Liver (tissue), 9 donors: ENCODE data around the gene TNFRSF12A. TPM values are rescaled to one million over a fixed set of nuclear protein-coding genes. Genes with fewer than 3 reads are reported as not detected.

Experiments
- DNase-seq: peaks from one replicate; pipeline ENCODE4 v3.0.0-alpha.2; 2017; ENCODE audit warnings: low spot score
- H3K27ac ChIP-seq, 2 donors: one replicate each; pipeline ENCODE4 v1.7.0; 2013; ENCODE audit warnings: inconsistent platforms in 2 of 2, low read length in 2 of 2, control low read depth in 1 of 2, low read depth in 1 of 2, mild to moderate bottlenecking in 1 of 2
- H3K27me3 ChIP-seq, 4 donors: one replicate each; pipeline versions ENCODE4 v1.6.1 to v1.7.0; 2013; ENCODE audit warnings: low read length in 3 of 4, inconsistent platforms in 1 of 4, mild to moderate bottlenecking in 1 of 4, moderate library complexity in 1 of 4; ENCODE audit not compliant: control insufficient read depth in 4 of 4, insufficient read depth in 4 of 4
- H3K36me3 ChIP-seq, 4 donors: one replicate each; pipeline versions ENCODE4 v1.6.1 to v1.7.0; 2013; ENCODE audit warnings: low read length in 3 of 4, mild to moderate bottlenecking in 3 of 4, low read depth in 1 of 4, moderate library complexity in 1 of 4; ENCODE audit not compliant: control insufficient read depth in 4 of 4, insufficient read depth in 3 of 4
- H3K4me1 ChIP-seq, 4 donors: one replicate each; pipeline versions ENCODE4 v1.6.1 to v1.7.0; 2013; ENCODE audit warnings: low read length in 3 of 4, mild to moderate bottlenecking in 3 of 4, moderate library complexity in 1 of 4; ENCODE audit not compliant: control insufficient read depth in 4 of 4, insufficient read depth in 4 of 4
- H3K4me3 ChIP-seq, 3 donors: one replicate each; pipeline versions ENCODE4 v1.6.1 to v1.7.0; 2013; ENCODE audit warnings: low read length in 3 of 3, control low read depth in 1 of 3, low read depth in 1 of 3, mild to moderate bottlenecking in 1 of 3
- H3K9ac ChIP-seq, 2 donors: one replicate each; pipeline ENCODE4 v1.7.0; 2013; ENCODE audit warnings: low read length in 2 of 2, mild to moderate bottlenecking in 2 of 2, moderate library complexity in 2 of 2, control low read depth in 1 of 2, low read depth in 1 of 2
- H3K9me3 ChIP-seq, 4 donors: one replicate each; pipeline versions ENCODE4 v1.6.1 to v1.7.0; 2013; ENCODE audit warnings: low read length in 3 of 4; ENCODE audit not compliant: control insufficient read depth in 4 of 4
- FOXA1 ChIP-seq: IDR thresholded peaks from 2 replicates; pipeline ENCODE4 v1.6.1; 2016; ENCODE audit warnings: antibody characterized with exemption
- FOXA2 ChIP-seq: IDR thresholded peaks from 2 replicates; pipeline ENCODE4 v1.6.1; 2016; ENCODE audit warnings: antibody characterized with exemption
- GABPA ChIP-seq, 2 donors: IDR thresholded peaks in 1 of 2; conservative IDR thresholded peaks in 1 of 2; 2 replicates each; pipeline ENCODE4 v1.6.1; 2016; ENCODE audit warnings: antibody characterized with exemption in 2 of 2, mild to moderate bottlenecking in 1 of 2, moderate library complexity in 1 of 2
- HNF4A ChIP-seq, 2 donors: conservative IDR thresholded peaks; 2 replicates each; pipeline ENCODE4 v1.6.1; 2016; ENCODE audit warnings: antibody characterized with exemption in 2 of 2, mild to moderate bottlenecking in 2 of 2
- HNF4G ChIP-seq: IDR thresholded peaks from 2 replicates; pipeline ENCODE4 v1.6.1; 2016; ENCODE audit warnings: antibody characterized with exemption
- JUND ChIP-seq, 2 donors: IDR thresholded peaks; 2 replicates each; pipeline ENCODE4 v1.6.1; 2016; ENCODE audit warnings: antibody characterized with exemption in 2 of 2
- MAX ChIP-seq: IDR thresholded peaks from 2 replicates; pipeline ENCODE4 v1.6.1; 2016; ENCODE audit warnings: antibody characterized with exemption
- NR2F2 ChIP-seq: IDR thresholded peaks from 2 replicates; pipeline ENCODE4 v1.6.1; 2016; ENCODE audit warnings: antibody characterized with exemption
- RAD21 ChIP-seq, 2 donors: IDR thresholded peaks; 2 replicates each; pipeline ENCODE4 v1.6.1; 2016; ENCODE audit warnings: antibody characterized with exemption in 2 of 2, mild to moderate bottlenecking in 2 of 2
- REST ChIP-seq: IDR thresholded peaks from 2 replicates; pipeline ENCODE4 v1.6.1; 2016; ENCODE audit warnings: antibody characterized with exemption, mild to moderate bottlenecking
- RXRA ChIP-seq, 2 donors: IDR thresholded peaks; 2 replicates each; pipeline ENCODE4 v1.6.1; 2017 to 2018; ENCODE audit warnings: antibody characterized with exemption in 2 of 2, mild to moderate bottlenecking in 1 of 2
- SP1 ChIP-seq: IDR thresholded peaks from 2 replicates; pipeline ENCODE4 v1.6.1; 2018; ENCODE audit warnings: antibody characterized with exemption, mild to moderate bottlenecking
- TAF1 ChIP-seq: conservative IDR thresholded peaks from 2 replicates; pipeline ENCODE4 v1.6.1; 2016; ENCODE audit warnings: antibody characterized with exemption, mild to moderate bottlenecking
- YY1 ChIP-seq: IDR thresholded peaks from 2 replicates; pipeline ENCODE4 v1.6.1; 2016; ENCODE audit warnings: antibody characterized with exemption, mild to moderate bottlenecking
- WGBS: extraction: QIAGEN DNeasy Blood & Tissue Kit; methylation state at CpG from one replicate; pipeline ENCODE4 v1.1.7; 2013; 5-methylcytosine and 5-hydroxymethylcytosine counted together
- polyA plus RNA-seq, 2 donors: library from polyadenylated mRNA; stranded (reverse) in 1 of 2; unstranded in 1 of 2; fragments of 200-250 nt in 1 of 2; fragments of >200 nt in 1 of 2; fragmentation: Nextera tagmentation in 1 of 2; extraction: Ambion mirVana in 1 of 2; gene quantifications; one replicate each; pipeline versions ENCODE4 v1.2.1 to v1.2.3, GENCODE V29; 2013 to 2015
- total RNA-seq, 2 donors: library from RNA; depleted of rRNA; stranded (reverse); fragments of >200 nt; gene quantifications; one replicate each; pipeline ENCODE4 v1.2.3, GENCODE V29; 2014
- TF ChIP-seq, protein P1 (sequence below): IDR thresholded peaks from 2 replicates; pipeline ENCODE4 v1.6.1; 2016; ENCODE audit warnings: antibody characterized with exemption
- TF ChIP-seq, protein P2 (sequence below): fragments of 150-350 bp; IDR thresholded peaks from 2 replicates; pipeline ENCODE4 v1.5.1; 2017; ENCODE audit warnings: improper control_type of control experiment, low read depth, low read length; ENCODE audit not compliant: missing input control
- TF ChIP-seq, protein P3 (sequence below): IDR thresholded peaks from 2 replicates; pipeline ENCODE4 v1.6.1; 2016; ENCODE audit warnings: antibody characterized with exemption
- donor health status: healthy.
- donor health status: healthy.
- donor health status: healthy.
- donor health status: healthy.
- donor health status: healthy.

Gene TNFRSF12A
- total and polyA plus RNA-seq, 4 donors = 7.9 to 35.5 (median 9.1) TPM

- DNase-seq = peak; percentile 60
- WGBS = 1% methylated on average over 57 of the region's 57 CpGs
These were observed 658 bp downstream of the TNFRSF12A start for GRCh38 chr16:3020604-3021448.

More at GRCh38 chr16:3020604-3021448, 658 bp downstream of the TNFRSF12A start:
- Histone ChIP-seq H3K27ac (peak overlapping the region; percentile 92 to 95), H3K9ac (peak overlapping the region; percentile 63 to 66), H3K9me3 (no peaks in the 10 kb centered on the region), H3K4me1 (peaks cover 12 to 37% (median 26%) of the 10 kb centered on the region in 4 donors), H3K36me3 (peaks cover 0 to 2% (median under 1%) of the 10 kb centered on the region in 4 donors), H3K4me3 (peak overlapping the region; percentile 68 to 78 (median 74)), H3K27me3 (no peaks in the 10 kb centered on the region)
- TF ChIP-seq SP1 (no peak), RAD21 (IDR thresholded peaks at IDR 0.05) (no peak), NR2F2 (no peak), MAX (no peak), FOXA1 (no peak), GABPA (IDR thresholded peaks at IDR 0.05 in 1 of 2, conservative IDR thresholded peaks at IDR 0.05 in 1 of 2) (peak in 1 of 2 donors; percentile 12), RXRA (IDR thresholded peaks at IDR 0.05) (no peak), YY1 (peak; percentile 11), TAF1 (no peak), JUND (IDR thresholded peaks at IDR 0.05) (peak; percentile 77 to 97), REST (no peak), HNF4G (no peak), HNF4A (conservative IDR thresholded peaks at IDR 0.05) (no peak), FOXA2 (no peak)
- TF ChIP-seq, protein P1, sequence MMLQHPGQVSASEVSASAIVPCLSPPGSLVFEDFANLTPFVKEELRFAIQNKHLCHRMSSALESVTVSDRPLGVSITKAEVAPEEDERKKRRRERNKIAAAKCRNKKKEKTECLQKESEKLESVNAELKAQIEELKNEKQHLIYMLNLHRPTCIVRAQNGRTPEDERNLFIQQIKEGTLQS = peak; percentile 50
- TF ChIP-seq, protein P2, sequence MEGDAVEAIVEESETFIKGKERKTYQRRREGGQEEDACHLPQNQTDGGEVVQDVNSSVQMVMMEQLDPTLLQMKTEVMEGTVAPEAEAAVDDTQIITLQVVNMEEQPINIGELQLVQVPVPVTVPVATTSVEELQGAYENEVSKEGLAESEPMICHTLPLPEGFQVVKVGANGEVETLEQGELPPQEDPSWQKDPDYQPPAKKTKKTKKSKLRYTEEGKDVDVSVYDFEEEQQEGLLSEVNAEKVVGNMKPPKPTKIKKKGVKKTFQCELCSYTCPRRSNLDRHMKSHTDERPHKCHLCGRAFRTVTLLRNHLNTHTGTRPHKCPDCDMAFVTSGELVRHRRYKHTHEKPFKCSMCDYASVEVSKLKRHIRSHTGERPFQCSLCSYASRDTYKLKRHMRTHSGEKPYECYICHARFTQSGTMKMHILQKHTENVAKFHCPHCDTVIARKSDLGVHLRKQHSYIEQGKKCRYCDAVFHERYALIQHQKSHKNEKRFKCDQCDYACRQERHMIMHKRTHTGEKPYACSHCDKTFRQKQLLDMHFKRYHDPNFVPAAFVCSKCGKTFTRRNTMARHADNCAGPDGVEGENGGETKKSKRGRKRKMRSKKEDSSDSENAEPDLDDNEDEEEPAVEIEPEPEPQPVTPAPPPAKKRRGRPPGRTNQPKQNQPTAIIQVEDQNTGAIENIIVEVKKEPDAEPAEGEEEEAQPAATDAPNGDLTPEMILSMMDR = no peak
- TF ChIP-seq, protein P3, sequence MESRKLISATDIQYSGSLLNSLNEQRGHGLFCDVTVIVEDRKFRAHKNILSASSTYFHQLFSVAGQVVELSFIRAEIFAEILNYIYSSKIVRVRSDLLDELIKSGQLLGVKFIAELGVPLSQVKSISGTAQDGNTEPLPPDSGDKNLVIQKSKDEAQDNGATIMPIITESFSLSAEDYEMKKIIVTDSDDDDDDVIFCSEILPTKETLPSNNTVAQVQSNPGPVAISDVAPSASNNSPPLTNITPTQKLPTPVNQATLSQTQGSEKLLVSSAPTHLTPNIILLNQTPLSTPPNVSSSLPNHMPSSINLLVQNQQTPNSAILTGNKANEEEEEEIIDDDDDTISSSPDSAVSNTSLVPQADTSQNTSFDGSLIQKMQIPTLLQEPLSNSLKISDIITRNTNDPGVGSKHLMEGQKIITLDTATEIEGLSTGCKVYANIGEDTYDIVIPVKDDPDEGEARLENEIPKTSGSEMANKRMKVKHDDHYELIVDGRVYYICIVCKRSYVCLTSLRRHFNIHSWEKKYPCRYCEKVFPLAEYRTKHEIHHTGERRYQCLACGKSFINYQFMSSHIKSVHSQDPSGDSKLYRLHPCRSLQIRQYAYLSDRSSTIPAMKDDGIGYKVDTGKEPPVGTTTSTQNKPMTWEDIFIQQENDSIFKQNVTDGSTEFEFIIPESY = no peak
